ENCODE measurements around the gene ACTL7A. TPM values are rescaled to one million over a fixed set of nuclear protein-coding genes. Genes with fewer than 3 reads are reported as not detected.
"Not testable (repeated sequence)": the region's sequence is repeated elsewhere in the genome, so short reads cannot be mapped to it uniquely, and the experiment has no call there.

Gene ACTL7A
- total RNA-seq, 4 donors from 2014 or later: not detected

- no peak for DNase-seq
- no peaks in the 10 kb centered on the region for H3K27me3 ChIP-seq
- intact Hi-C loops (cut with DNase I; ENCODE audit: low total_unique reads): no loop called here
- TF ChIP-seq CTCF (IDR thresholded peaks at IDR 0.05) (no peak), POLR2A (IDR thresholded peaks at IDR 0.05) (no peak)
- H3K4me3 ChIP-seq: no peak overlapping the region
- H3K36me3 ChIP-seq: no peaks in the 10 kb centered on the region
- no peak overlapping the region for H3K27ac ChIP-seq
- H3K9me3 ChIP-seq: no peaks in the 10 kb centered on the region
- H3K4me1 ChIP-seq: no peaks in the 10 kb centered on the region
Observed at GRCh38 chr9:108884701-108885100, 22.6 kb downstream of the ACTL7A start.

DNA sequence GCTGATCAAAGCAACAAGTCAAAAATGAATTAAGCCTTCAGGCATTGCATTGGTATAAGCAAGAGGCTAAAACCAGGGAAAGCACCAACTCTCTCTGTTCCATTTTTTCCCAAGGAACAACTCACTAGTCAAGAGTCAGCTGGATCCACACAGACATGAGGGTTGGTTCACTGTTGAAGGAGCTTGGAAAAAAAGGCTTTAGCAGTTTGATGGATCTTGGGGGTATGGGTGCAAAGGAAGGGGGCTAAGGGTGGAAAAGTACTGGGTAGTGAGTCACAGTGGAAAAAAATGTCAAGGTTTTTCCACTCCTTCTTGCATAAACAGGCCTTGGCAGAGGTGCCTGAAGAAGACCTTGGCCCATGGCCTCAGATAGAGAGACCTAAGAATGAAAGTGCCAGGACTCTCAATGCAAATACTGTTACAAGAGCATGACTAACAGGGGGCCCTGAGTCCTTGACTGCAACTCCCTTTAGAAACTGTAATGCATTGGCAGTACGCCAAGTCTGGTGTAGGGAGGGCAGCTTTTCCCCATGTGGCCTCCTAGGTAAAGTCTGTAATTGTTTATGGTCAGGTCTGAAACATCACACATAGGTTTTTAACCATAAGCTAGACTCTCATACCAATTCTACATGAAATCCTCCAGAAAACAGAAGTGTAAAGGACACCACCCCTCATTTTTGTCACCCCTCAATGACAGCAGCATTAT is 23.7 kb downstream of the ACTL7A start:
- DNase-seq: no peak
- Histone ChIP-seq H3K4me1 (no peaks in the 10 kb centered on the region), H3K9me3 (no peaks in the 10 kb centered on the region), H3K4me3 (no peak overlapping the region), H3K27ac (no peak overlapping the region), H3K27me3 (no peaks in the 10 kb centered on the region), H3K36me3 (no peaks in the 10 kb centered on the region)
- TF ChIP-seq POLR2A (IDR thresholded peaks at IDR 0.05) (no peak), CTCF (IDR thresholded peaks at IDR 0.05) (no peak)
- intact Hi-C loops (cut with DNase I; ENCODE audit: low total_unique reads): no loop called here

DNA sequence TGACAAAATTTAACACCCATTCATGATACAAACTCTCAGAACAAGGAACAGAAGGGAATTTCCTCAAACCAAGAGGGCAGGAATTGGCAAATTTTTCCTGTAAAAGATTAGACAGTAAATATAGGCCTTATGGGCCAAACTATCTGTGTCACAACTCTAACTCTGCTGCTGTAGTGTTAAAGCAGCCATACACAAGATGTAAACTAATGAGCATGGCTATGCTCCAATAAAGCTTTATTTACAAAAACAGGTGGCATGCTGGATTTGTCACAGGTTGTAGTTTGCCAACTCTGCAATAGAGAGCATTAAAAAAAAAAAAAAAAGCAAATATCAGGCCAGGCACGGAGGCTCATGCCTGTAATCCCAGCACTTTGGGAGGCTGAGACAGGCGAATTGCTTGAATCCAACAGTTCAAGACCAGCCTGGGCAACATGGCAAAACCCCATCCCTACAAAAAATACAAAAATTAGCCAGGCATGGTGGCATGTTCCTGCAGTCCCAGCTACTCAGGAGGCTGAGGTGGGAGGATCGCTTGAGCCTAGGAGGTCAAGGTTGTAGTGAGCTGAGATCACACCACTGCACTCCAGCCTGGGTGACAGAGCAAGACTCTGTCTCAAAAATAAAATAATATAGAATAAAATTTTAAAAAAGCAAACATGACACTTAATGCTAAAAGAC is 24.7 kb downstream of the ACTL7A start:
- H3K36me3 ChIP-seq, H3K27ac ChIP-seq: not testable (repeated sequence)

DNA sequence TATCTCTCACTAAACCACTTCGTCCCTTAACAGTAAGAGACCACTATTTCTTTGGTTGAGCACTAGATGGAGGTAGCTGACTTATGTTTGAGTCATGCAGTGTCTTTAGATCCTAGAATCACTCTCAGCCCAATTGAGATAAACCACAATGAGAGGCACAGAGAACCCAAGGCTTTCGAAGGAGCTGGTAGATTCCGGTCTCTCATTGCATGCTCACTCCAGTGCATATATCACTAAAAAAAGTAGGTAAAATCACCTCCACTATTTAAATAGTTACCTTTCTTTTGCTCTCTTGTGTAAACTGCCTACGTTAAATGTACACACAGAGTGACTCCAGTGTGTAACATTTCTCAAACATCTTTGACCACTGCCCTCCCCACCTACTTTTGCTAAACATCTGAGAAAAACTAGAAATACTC is 27.6 kb downstream of the ACTL7A start:
- Histone ChIP-seq H3K4me1 (no peaks in the 10 kb centered on the region), H3K36me3 (no peaks in the 10 kb centered on the region), H3K27ac (no peak overlapping the region), H3K27me3 (no peaks in the 10 kb centered on the region), H3K9me3 (no peaks in the 10 kb centered on the region), H3K4me3 (no peak overlapping the region)
- intact Hi-C loops (cut with DNase I; ENCODE audit: low total_unique reads): no loop called here
- no peak for DNase-seq
- TF ChIP-seq POLR2A (IDR thresholded peaks at IDR 0.05) (no peak), CTCF (IDR thresholded peaks at IDR 0.05) (peak in 1 of 4 experiments; percentile 7)

More for the DNA sequence above, 24.7 kb downstream of the ACTL7A start:
- intact Hi-C loops (cut with DNase I; ENCODE audit: low total_unique reads); DNase-seq; H3K4me1 ChIP-seq; H3K9me3 ChIP-seq; H3K4me3 ChIP-seq; H3K27me3 ChIP-seq: not testable (repeated sequence)

DNA sequence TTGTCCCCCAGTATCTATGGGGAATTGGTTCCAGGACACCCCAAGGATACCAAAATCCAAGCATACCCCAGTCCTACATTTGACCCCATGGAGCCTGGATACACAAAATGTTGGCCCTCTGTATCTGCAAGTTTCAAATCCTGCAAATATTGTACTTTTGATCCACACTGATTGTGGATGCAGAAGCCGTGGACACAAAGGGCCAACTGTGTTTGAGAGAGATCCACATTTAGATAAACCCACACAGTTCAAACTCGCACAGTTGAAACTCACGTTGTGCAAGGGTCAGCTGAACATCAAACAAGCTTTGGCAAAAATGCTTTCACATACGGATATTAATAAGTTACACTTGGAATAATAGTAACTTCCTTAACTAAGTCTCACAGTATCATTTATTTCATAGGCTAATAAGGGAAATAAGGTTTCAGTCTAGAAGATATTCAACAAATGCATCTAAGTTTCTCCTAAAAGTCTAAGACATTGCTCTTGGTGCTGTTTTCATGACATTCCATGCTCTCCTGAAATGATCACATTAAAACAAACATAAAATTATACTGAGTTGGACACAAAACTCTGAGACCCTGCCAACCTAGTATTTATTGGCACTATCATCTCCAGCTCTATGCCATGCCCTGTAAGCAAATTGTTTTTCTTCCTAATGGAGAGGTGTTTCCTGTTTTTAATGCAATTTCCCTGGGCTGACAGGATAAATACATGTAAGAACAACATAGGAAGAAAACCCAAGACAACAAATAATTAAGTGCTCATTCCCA is 32.3 kb downstream of the ACTL7A start:
- H3K27me3 ChIP-seq: no peaks in the 10 kb centered on the region
- intact Hi-C loops (cut with DNase I; ENCODE audit: low total_unique reads): no loop called here
- TF ChIP-seq CTCF (IDR thresholded peaks at IDR 0.05) (no peak), POLR2A (IDR thresholded peaks at IDR 0.05) (no peak)
- no peak overlapping the region for H3K27ac ChIP-seq
- H3K4me3 ChIP-seq: no peak overlapping the region
- no peak for DNase-seq
- H3K4me1 ChIP-seq: no peaks in the 10 kb centered on the region
- H3K36me3 ChIP-seq: no peaks in the 10 kb centered on the region
- no peaks in the 10 kb centered on the region for H3K9me3 ChIP-seq
